ENCODE data around the gene PAX6. TPM values are rescaled to one million over a fixed set of nuclear protein-coding genes. Genes with fewer than 3 reads are reported as not detected.

PAX6 gene
- total and polyA plus RNA-seq, 3 experiments from 2014 or later, result not detected

DNA sequence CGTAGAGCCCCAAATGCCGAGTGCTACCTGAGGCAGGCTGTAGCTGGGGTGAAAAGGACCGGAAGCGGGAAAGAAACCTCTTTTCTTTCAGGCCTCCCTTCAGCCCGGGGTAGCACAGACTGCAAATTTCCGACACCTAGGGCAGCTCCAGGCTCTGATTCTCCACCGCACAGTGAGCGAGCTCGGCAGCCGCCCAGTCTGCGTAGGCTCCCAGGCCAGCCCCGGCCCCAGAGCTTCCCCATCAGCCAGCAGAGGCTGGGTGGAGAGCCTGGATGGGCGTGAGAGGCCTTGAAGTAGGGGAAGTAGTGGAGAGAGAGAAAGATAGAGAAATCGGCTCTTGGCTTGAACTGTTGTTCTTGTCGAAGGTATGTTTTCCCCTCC is 9.3 kb upstream of the PAX6 start:
- Mint-ChIP-seq H3K4me1 (peaks cover 18 to 29% (median 22%) of the 10 kb centered on the region in 3 donors), H3K27ac (no peak overlapping the region), H3K4me3 (no peak overlapping the region), H3K36me3 (no peaks in the 10 kb centered on the region), H3K9me3 (peaks cover 0 to 17% (median 7%) of the 10 kb centered on the region in 5 donors), H3K27me3 (peaks cover 77 to 79% of the 10 kb centered on the region in 2 donors)
- no peak overlapping the region for H3K4me3 ChIP-seq (ENCODE audit: low read length)
- CTCF ChIA-PET, result no interaction called here
- no peak for DNase-seq
- peaks cover 64% of the 10 kb centered on the region for H3K27me3 ChIP-seq (ENCODE audit: insufficient read depth, low read length, poor library complexity, severe bottlenecking)
- peaks cover under 1% of the 10 kb centered on the region for H3K4me1 ChIP-seq (ENCODE audit: insufficient read depth, low read length)
- no peaks in the 10 kb centered on the region for H3K36me3 ChIP-seq (ENCODE audit: insufficient read depth, low read length)
- no peaks in the 10 kb centered on the region for H3K9me3 ChIP-seq (ENCODE audit: low read length)
- H3K27ac ChIP-seq (ENCODE audit: low read depth, low read length), result no peak overlapping the region
- POLR2A ChIA-PET, result no interaction called here

DNA sequence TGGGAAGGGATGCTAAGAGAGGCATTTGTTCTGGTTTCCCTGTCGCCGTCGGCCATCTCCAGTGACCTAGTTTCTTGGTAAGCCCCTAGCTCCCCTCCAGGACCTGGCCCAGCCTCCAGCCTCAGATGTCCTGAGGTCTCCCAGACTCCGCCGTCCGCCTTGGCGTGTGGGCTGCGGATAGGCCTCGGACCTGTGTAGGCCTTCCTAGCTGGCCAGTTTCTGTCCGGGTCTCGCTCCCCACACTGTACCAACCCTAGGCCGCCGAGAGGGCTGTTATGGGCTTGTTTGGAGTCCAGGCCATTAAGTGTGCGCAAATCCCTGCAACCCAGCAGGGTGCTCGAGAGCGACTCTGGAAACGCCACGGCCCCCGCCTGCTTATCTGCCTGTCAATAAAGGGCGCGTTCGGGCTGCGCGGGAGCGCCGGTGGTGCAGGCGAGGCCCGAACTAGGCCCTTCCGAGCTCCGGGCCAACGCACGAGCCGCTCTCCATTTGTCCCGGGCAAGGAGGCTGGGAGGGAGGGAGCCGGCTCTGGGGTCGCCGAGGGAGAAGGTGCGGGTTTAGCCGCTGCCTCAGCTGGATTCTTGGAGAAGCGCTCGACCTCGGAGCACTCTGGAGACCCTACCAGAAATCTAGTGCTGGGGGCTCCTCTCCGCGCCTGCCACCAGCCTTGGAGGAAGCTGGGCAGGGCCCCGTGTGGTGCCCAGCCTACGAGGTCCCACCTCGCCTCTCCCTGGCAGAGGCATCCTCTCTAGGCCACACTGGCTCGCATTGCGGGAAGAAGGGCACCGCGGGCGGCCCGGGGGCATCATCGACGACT is 8.7 kb upstream of the PAX6 start:
- Mint-ChIP-seq H3K4me1 (peaks cover 22 to 31% (median 24%) of the 10 kb centered on the region in 3 donors), H3K9me3 (peaks cover 0 to 19% (median 7%) of the 10 kb centered on the region in 5 donors), H3K27me3 (peaks cover 77 to 79% of the 10 kb centered on the region in 2 donors), H3K27ac (no peak overlapping the region), H3K36me3 (no peaks in the 10 kb centered on the region), H3K4me3 (no peak overlapping the region)
- no peak for DNase-seq
- no peak overlapping the region for H3K27ac ChIP-seq (ENCODE audit: low read depth, low read length)
- no peaks in the 10 kb centered on the region for H3K36me3 ChIP-seq (ENCODE audit: insufficient read depth, low read length)
- ChIA-PET CTCF (no interaction called here), POLR2A (interaction anchor here (0.5 kb wide), 1 partner anchor 414 kb away, joined by 3 read pairs; no protein-coding TSS in a partner anchor)
- H3K4me3 ChIP-seq (ENCODE audit: low read length), result no peak overlapping the region
- H3K9me3 ChIP-seq (ENCODE audit: low read length), result no peaks in the 10 kb centered on the region
- peaks cover 7% of the 10 kb centered on the region for H3K4me1 ChIP-seq (ENCODE audit: insufficient read depth, low read length)
- peaks cover 70% of the 10 kb centered on the region for H3K27me3 ChIP-seq (ENCODE audit: insufficient read depth, low read length, poor library complexity, severe bottlenecking)

DNA sequence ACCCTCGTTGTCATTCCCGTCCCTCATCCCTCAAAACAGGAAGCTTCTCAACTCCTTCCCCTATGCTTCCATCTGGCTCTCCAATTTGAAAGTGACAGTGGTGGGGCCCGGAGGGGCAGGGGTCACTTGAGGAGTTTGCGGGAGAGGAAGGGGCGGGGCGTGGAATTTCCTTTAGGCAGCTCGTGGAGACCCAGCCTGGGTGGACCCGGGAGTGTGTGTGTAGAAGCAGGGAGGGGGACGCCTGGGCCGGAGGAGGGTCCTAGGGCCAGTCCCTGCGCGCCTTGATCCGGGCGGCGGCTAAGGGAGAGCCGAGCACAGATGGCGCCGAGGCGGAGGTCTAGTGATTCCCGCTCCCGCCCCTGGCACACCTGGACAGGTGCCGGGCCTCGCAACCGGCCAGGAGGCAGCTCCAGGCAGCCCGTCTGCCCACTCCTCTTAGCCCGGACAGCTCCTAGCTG is 7.8 kb upstream of the PAX6 start:
- Histone ChIP-seq H3K27ac (ENCODE audit: low read depth, low read length) (no peak overlapping the region), H3K27me3 (ENCODE audit: insufficient read depth, low read length, poor library complexity, severe bottlenecking) (peaks cover 75% of the 10 kb centered on the region), H3K36me3 (ENCODE audit: insufficient read depth, low read length) (no peaks in the 10 kb centered on the region), H3K4me1 (ENCODE audit: insufficient read depth, low read length) (peaks cover 15% of the 10 kb centered on the region), H3K4me3 (ENCODE audit: low read length) (no peak overlapping the region), H3K9me3 (ENCODE audit: low read length) (no peaks in the 10 kb centered on the region)
- H3K4me1 Mint-ChIP-seq, result peaks cover 24 to 36% (median 27%) of the 10 kb centered on the region in 3 donors
- POLR2A ChIA-PET, result interaction anchor here (0.5 kb wide), 1 partner anchor 413 kb away, joined by 3 read pairs; no protein-coding TSS in a partner anchor
- CTCF ChIA-PET, result no interaction called here
- peak overlapping the region in 1 of 8 donors; percentile 29 for H3K27ac Mint-ChIP-seq
- DNase-seq, result no peak
- H3K27me3 Mint-ChIP-seq, result peaks cover 74 to 75% of the 10 kb centered on the region in 2 donors
- peaks cover 0 to 15% (median 7%) of the 10 kb centered on the region in 5 donors for H3K9me3 Mint-ChIP-seq
- no peaks in the 10 kb centered on the region for H3K36me3 Mint-ChIP-seq
- peak overlapping the region in 1 of 7 donors; percentile 44 for H3K4me3 Mint-ChIP-seq

DNA sequence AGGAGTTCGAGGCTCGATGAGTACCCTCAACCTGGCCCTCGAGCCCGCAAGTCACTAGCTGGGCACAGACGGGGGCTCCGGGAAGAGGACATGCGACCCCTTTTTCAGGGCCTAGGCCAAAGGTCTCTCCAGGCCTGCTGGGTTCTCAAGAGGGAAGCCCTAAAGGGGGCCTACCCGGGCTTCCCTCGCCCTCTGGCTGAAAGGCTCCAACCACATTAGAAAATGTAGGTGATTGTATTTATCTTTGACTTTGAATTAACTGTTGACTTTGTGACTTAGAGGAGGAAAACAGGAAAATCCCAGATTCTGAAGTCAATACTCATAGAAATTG is 7.3 kb upstream of the PAX6 start:
- POLR2A ChIA-PET, result no interaction called here
- Mint-ChIP-seq H3K27me3 (peaks cover 76 to 77% of the 10 kb centered on the region in 2 donors), H3K4me3 (peak overlapping the region in 5 of 7 donors; percentile 31 to 58 (median 44)), H3K9me3 (peaks cover 0 to 15% (median 7%) of the 10 kb centered on the region in 5 donors), H3K4me1 (peaks cover 28 to 40% (median 30%) of the 10 kb centered on the region in 3 donors), H3K36me3 (no peaks in the 10 kb centered on the region), H3K27ac (no peak overlapping the region)
- H3K4me1 ChIP-seq (ENCODE audit: insufficient read depth, low read length), result peaks cover 19% of the 10 kb centered on the region
- H3K27me3 ChIP-seq (ENCODE audit: insufficient read depth, low read length, poor library complexity, severe bottlenecking), result peaks cover 79% of the 10 kb centered on the region
- CTCF ChIA-PET, result no interaction called here
- no peak for DNase-seq
- H3K27ac ChIP-seq (ENCODE audit: low read depth, low read length), result no peak overlapping the region
- no peak overlapping the region for H3K4me3 ChIP-seq (ENCODE audit: low read length)
- no peaks in the 10 kb centered on the region for H3K36me3 ChIP-seq (ENCODE audit: insufficient read depth, low read length)
- no peaks in the 10 kb centered on the region for H3K9me3 ChIP-seq (ENCODE audit: low read length)

DNA sequence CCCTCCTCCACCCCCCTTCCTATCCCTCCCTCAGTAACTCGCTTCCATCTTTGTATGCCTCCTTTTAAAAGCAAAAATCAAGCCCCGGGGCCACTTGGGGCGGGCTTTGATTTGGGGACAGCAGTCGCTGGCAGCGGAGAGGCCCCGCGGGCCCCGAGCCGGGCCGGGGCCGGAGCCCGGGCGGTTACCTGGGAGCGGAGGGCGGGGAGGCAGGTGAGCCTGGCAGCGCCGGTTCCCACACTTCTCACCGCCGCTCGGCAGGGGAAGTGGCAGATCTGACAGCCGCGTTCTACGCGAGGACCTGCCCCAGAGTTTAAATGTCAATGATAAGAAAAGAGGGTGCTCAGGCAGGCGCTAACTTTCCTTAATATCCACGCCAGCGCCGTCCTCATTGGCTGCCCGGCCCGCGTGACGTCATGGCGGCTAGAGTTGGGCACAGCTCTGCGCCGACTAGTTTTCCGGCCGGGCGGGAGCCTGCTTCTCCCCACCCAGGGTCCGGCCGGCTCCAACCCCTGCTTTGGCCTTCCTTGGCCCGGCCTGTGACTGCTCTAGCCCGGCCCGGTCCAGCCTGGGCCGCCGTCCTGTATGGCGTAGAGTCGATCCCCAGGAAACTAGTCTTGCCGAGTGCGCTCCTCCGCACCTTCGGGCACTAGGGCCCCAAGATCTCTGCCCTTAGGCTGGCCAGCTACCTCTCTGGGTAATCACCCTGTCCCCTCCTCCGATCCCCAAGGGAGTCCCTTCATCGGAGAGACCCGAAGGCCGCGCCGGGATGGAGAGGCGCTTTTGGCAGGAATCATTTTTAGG is 6.7 kb upstream of the PAX6 start:
- peaks cover 0 to 15% (median 7%) of the 10 kb centered on the region in 5 donors for H3K9me3 Mint-ChIP-seq
- H3K36me3 Mint-ChIP-seq, result no peaks in the 10 kb centered on the region
- H3K9me3 ChIP-seq (ENCODE audit: low read length), result no peaks in the 10 kb centered on the region
- DNase-seq, result no peak
- no peaks in the 10 kb centered on the region for H3K36me3 ChIP-seq (ENCODE audit: insufficient read depth, low read length)
- H3K27ac ChIP-seq (ENCODE audit: low read depth, low read length), result no peak overlapping the region
- CTCF ChIA-PET, result no interaction called here
- H3K27me3 Mint-ChIP-seq, result peaks cover 73 to 75% of the 10 kb centered on the region in 2 donors
- POLR2A ChIA-PET, result no interaction called here
- peaks cover 78% of the 10 kb centered on the region for H3K27me3 ChIP-seq (ENCODE audit: insufficient read depth, low read length, poor library complexity, severe bottlenecking)
- H3K4me1 Mint-ChIP-seq, result peaks cover 29 to 45% (median 33%) of the 10 kb centered on the region in 3 donors
- H3K27ac Mint-ChIP-seq, result no peak overlapping the region
- H3K4me1 ChIP-seq (ENCODE audit: insufficient read depth, low read length), result peaks cover 20% of the 10 kb centered on the region
- H3K4me3 Mint-ChIP-seq, result peak overlapping the region; percentile 71 to 84 (median 77)
- H3K4me3 ChIP-seq (ENCODE audit: low read length), result peak overlapping the region; percentile 32

DNA sequence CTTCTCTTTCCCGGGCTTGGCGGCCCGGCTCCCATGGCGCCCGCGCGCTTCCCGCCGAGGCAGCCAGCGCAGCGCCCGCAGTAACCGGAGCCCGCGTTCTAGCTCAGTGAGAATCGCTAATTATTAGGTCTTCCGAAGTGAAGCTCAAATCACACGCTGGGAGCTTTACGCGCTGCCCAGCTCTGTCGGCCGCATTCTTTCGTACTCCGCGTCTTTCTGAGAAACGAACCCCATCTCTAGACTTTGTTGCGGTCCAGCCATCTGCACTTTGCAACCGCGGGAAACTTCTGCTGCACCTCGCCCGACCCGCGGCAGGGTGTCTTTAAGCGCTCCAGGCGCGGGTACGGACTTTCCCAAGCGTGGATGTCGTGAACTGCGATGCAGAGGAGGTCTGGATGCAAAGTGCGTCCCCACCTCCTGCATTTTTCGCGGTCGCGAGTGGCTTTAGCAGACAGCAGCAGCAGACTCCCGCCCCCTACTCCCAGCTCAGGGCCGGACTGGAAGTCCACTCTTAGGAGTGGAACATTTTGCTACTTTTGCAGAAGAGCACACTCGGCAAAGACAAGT is 6.0 kb upstream of the PAX6 start:
- Histone ChIP-seq H3K27ac (ENCODE audit: low read depth, low read length) (no peak overlapping the region), H3K27me3 (ENCODE audit: insufficient read depth, low read length, poor library complexity, severe bottlenecking) (peaks cover 78% of the 10 kb centered on the region), H3K9me3 (ENCODE audit: low read length) (no peaks in the 10 kb centered on the region), H3K4me1 (ENCODE audit: insufficient read depth, low read length) (peaks cover 25% of the 10 kb centered on the region), H3K36me3 (ENCODE audit: insufficient read depth, low read length) (no peaks in the 10 kb centered on the region), H3K4me3 (ENCODE audit: low read length) (peak overlapping the region; percentile 32)
- POLR2A ChIA-PET, result no interaction called here
- CTCF ChIA-PET, result no interaction called here
- DNase-seq, result no peak
- H3K36me3 Mint-ChIP-seq, result no peaks in the 10 kb centered on the region
- peaks cover 34 to 52% (median 38%) of the 10 kb centered on the region in 3 donors for H3K4me1 Mint-ChIP-seq
- H3K27ac Mint-ChIP-seq, result no peak overlapping the region
- H3K9me3 Mint-ChIP-seq, result peaks cover 0 to 13% (median 8%) of the 10 kb centered on the region in 5 donors
- H3K4me3 Mint-ChIP-seq, result peak overlapping the region; percentile 71 to 84 (median 77)
- peaks cover 72 to 75% of the 10 kb centered on the region in 2 donors for H3K27me3 Mint-ChIP-seq

DNA sequence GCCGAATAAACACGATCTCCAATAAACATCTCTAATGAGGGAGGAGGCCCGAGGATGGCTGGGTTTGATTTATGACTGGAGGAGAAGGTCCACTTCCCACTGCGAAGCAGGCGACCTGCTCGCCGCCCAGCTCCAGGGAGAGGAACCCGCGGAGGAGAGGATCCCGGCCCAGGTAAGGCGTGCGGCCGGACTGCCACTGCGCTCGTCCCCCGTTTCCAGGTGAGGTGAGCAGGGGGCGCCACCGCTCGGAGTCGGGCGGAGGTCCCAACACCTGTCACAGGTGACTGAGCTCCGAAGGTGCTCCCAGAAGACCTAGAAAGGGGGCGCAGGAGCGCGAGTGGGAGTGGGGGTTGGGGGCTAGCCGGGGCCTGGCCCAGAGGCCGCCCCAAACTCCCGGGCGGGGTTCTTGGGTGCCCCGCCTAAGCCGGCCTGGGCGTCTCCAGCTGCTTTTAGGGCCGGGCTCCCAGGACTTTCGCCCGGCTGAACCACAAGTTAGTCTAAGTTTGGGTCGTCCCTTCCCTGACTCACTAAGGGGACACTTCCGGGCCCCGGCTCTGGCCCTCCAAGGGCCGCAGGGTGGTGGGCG is 5.4 kb upstream of the PAX6 start:
- peaks cover 29% of the 10 kb centered on the region for H3K4me1 ChIP-seq (ENCODE audit: insufficient read depth, low read length)
- Mint-ChIP-seq H3K36me3 (no peaks in the 10 kb centered on the region), H3K4me1 (peaks cover 37 to 57% (median 43%) of the 10 kb centered on the region in 3 donors), H3K4me3 (peak overlapping the region; percentile 43 to 84 (median 75)), H3K27me3 (peaks cover 71 to 73% of the 10 kb centered on the region in 2 donors), H3K9me3 (peaks cover 0 to 12% (median 6%) of the 10 kb centered on the region in 5 donors), H3K27ac (peak overlapping the region in 2 of 8 donors; percentile 43 to 71)
- peak overlapping the region; percentile 15 for H3K4me3 ChIP-seq (ENCODE audit: low read length)
- H3K36me3 ChIP-seq (ENCODE audit: insufficient read depth, low read length), result no peaks in the 10 kb centered on the region
- ChIA-PET CTCF (no interaction called here), POLR2A (no interaction called here)
- no peaks in the 10 kb centered on the region for H3K9me3 ChIP-seq (ENCODE audit: low read length)
- H3K27me3 ChIP-seq (ENCODE audit: insufficient read depth, low read length, poor library complexity, severe bottlenecking), result peaks cover 78% of the 10 kb centered on the region
- no peak for DNase-seq
- H3K27ac ChIP-seq (ENCODE audit: low read depth, low read length), result no peak overlapping the region

All from CD8-positive, alpha-beta memory T cell (primary cell).